SIG-M5 treated with dmso at 0.1 percent for 504 hours (cell line): Measurements from ENCODE around the gene WDR27.

Experiments
- DNase-seq: peaks from one replicate; lab custom pipeline; 2025; ENCODE audit not compliant: unreplicated experiment; lab: John Stamatoyannopoulos, UW

WDR27 gene

DNA sequence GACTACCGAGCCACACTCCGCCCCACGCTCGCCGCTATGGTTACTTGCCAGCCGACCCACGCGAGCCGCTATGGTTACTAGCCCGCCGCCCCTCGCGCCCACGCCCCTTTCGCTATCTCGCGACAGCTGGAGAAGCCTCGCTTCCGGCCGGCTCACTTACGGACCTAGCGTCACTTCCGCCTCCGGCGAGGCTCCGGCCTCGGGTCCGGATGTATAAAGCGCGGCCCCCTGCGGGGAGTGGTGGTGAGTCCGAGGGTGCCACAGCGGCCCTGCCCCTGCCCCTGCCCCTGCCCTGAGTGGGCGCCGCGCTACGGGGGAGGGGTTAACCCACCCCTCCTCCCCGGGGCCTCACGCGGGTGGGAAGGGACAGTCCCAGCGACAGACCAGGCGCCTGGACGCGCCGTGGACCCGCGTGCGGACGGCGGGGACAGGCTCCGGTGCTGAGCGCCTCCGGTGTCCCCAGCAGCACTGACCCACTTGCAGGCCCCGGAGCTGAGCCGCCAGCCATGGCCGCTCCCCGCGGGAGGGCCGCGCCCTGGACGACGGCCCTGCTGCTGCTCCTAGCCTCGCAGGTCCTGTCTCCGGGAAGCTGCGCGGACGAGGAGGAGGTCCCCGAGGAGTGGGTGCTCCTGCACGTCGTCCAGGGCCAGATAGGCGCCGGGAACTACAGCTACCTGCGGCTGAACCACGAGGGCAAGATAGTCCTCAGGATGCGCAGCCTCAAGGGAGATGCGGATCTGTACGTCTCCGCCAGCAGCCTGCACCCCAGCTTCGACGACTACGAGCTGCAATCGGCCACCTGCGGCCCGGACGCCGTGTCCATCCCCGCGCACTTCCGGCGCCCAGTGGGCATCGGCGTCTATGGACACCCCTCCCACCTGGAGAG, at the start of gene WDR27, which contains the start of gene C6orf120:
TSS of gene WDR27 (minus strand) at position 76 of the 886 bp plus-strand sequence. CDS start 13,024 bp downstream, outside the sequence.
TSS of gene C6orf120 (plus strand) at position 173 of the 886 bp plus-strand sequence. CDS start at position 507, 334 bp downstream.
- DNase-seq, result peak; percentile 94

DNA sequence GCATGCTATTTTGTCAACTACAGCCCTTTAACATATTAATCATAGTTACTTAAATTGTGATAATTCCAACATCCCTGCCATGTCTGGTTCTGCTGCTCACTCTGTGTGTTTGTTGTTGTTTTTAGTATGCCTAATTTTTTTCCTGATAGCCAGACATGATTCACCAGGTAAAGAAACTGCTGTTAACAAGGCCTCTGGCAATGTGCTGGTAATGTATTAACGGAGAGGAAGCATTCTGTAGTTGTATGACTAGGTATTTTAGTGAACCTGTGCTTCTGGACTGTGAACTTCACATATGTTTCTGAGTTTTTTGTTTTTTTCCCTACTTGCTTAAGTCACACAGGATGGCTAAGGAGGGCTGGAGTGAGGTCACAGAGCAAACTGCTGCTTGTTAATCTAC, 44.7 kb upstream of the WDR27 start:
- DNase-seq, result no peak

GRCh38 chr6:169745405-169745804, 43.6 kb upstream of the WDR27 start:
- DNase-seq, result no peak

- no peak for DNase-seq
These were observed 39.5 kb upstream of the WDR27 start for GRCh38 chr6:169741344-169741743.

DNA sequence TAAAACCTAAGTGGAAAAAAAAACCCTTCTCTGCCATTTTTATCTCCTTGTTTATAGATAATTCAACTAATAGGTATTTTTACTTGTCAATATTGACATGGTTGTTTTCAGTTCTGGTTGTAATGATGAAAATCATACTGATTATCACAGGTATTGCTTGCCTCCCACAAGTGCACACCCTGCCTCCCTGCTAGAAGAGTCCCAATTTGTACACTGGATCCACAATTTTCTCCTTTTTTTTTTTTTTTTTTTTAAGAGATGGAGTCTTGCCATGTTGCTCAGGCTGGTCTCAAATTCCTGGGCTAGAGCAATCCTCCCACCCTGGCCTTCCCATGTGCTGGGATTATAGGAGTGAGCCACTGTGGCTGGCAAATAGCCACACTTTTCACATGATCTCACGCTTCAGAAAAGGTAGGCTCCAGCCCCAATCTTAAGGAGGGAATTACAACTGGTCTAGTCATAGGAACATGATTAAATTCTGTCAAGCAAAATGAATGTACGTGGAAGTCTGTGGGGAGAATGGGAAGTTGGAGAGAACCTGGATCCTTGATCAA, 37.2 kb upstream of the WDR27 start:
- DNase-seq, result no peak

- no peak for DNase-seq
These were observed 36.6 kb upstream of the WDR27 start for GRCh38 chr6:169738204-169738975.

GRCh38 chr6:169729961-169730360, 28.1 kb upstream of the WDR27 start:
- no peak for DNase-seq

DNA sequence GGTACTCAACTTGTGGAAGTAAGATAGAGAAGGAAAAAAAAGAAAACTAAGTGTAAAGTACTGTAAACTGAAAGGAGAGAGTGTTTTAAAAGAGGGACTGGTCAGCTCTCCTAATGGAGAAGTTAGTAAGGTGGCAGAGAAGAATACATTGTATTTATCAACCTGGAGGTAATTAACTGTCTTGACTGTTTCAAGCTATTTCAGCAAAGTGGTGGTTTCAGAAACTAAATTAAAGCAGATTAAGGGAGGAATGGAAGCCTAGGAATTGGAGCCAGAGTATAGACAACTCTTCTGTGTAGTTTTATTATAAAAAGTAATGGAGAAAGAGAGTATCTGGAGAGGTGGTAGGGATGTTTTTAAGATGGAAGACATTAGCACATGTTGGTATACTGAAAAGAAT, 25.1 kb upstream of the WDR27 start:
- no peak for DNase-seq

DNA sequence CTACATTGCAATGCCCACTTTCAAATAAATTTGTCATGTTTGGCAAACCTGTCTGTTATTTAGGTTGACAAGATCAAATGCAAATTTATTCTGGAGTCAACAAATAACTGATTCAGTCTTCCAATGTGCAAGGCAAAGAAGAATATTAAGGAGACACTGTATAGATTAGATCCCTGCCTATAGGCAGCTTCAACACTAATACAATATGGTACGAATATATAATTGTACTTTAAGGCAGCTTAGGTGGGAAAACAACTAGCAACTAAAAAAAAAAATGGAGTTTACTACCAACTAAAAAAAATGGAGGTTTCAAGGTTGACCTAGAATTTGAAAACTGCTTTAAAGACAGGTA, 24.2 kb upstream of the WDR27 start:
- no peak for DNase-seq

GRCh38 chr6:169725125-169726048, 23.6 kb upstream of the WDR27 start:
- DNase-seq, result peak; percentile 12

GRCh38 chr6:169724494-169725124, 22.8 kb upstream of the WDR27 start, which contains the start of gene PHF10:
TSS of gene PHF10 (minus strand) at chr6:169724500. CDS start at chr6:169723931, 569 bp downstream.
- DNase-seq, result peak; percentile 20

DNA sequence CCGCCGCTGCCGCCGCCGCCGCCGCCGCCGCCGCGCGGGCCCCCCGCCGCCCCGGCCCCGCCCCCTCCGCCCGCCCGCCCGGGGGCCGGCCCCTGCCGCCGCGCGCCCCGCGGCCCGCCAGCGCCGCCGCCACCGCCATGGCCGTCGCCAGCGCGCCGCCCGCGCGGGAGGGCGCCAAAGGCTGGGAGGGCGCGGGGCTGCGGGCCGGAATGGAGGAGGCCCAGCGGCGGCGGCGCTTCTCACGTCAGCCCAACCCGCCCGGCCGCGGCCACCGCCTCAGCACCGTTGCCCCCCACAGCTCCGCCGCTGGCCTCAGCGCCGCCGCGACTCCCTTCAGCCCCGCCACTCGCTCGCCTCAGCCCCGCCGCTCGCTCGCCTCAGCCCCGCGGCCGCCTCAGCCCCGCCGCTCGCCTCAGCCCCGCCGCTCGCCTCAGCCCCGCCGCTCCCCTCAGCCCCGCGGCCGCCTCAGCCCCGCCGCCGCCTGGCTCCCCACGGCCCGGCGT, 22.2 kb upstream of the WDR27 start:
- DNase-seq, result no peak

GRCh38 chr6:169723200-169723909, 21.5 kb upstream of the WDR27 start:
- DNase-seq, result peak; percentile 50

DNA sequence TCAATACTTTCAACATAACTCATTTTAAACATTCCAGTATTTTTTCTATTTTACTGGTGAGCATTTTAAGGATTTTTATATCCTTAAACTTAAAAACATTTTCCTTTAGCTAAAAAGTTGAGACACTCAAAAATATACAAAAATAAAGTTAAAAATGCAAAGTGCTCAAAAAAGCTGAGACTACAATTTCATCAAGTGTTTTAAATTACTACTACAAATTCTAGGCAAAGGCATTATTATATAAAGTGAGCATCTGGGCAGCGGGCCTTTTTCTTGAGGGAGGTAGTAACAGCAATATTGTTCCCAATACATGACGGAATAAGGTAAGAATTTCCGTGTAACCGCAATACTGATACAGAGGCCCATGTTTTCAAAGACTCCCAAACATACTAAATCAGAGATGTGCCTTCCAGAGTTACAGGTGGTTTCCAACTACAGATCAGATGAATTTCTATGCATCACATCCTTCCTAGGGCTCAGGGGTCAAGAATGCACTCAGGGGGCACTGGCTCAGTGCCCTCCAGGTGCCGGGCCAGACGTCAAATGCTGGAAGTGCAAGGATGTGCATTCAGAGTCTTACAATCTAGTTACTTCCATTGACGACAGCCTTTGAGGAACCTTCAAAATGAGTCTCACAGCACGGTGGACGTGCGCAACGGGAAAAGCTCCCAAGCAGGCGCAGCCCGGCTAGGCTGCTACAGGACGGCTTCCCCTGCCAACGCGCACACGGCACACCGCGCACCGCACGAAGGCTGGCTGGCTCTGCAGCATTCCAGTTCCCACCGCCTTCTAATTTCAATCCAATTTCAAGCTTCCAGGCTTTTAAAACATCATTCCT, 20.8 kb upstream of the WDR27 start:
- peak; percentile 50 for DNase-seq

GRCh38 chr6:169720207-169720855, 18.5 kb upstream of the WDR27 start:
- DNase-seq, result peak; percentile 60

DNA sequence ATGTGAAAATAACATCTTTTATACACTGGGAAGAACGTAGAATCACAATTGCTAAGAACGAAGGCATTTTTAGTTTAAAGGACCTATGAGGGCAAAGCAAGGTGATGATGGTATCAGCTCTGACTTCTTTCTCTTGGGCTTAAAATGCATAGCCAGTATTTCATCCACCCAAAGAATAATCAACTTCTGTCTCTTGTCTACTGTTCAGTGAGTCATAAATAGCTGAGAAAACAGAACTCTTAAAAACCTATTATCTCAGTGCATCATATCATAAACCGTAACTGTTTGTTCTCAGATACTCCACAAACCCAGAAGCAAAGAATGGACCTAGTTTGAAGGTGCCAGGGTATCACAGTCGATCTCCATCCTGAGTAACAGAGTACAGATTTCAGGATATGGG, 17.3 kb upstream of the WDR27 start:
- DNase-seq, result no peak

DNA sequence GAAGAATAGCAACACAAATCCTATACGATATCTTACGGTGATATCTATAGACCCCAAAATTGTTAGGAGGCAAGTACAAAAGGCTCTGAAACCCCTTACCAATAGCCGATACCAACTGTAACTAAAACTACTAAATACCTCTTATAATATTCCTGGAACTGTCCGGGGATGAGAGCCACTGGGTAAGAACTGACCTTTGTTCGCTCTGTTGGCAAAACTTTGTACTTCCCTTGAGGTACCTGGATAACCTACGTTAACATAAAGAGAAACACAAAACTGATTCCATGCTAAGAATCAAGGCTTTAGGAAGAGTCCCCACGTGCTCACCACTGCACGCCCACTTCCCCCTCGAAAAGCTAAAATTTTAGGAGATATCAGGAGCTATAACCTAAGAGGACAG, 12.8 kb upstream of the WDR27 start:
- DNase-seq, result no peak

DNA sequence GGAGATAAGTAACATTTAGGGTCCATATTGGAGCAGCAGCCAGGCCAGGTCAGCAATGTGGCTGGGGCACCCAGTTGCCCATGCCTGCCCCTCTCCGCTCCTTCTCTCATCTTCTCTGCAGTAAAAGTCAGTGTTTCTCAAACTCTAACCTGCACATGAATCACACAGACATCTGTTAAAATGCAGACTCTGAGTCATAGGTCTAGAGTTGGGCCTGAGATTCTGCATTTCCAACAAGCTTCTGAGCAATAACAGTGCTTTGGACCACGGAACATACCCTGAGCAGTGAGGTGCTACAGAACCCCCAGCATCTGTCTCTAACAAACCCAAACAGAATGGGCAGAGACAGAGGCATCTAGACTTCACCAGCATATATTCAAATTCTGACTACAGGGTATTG, 12.3 kb upstream of the WDR27 start:
- no peak for DNase-seq
